Keratinocyte (primary cell): Measurements from ENCODE around the gene CYP27B1. TPM values are rescaled to one million over a fixed set of nuclear protein-coding genes. Genes with fewer than 3 reads are reported as not detected.

Experiments used
- DNase-seq: peaks from one replicate; pipeline ENCODE4 v3.0.0-alpha.2; 2011; ENCODE audit warnings: low read depth, missing footprints, low spot score
- FAIRE-seq: peaks from 2 replicates; lab custom pipeline; 2011; peaks lifted over from hg19 to GRCh38; lab: Jason Lieb, UNC
- H2AFZ ChIP-seq: 2 replicates; pipeline ENCODE4 v1.6.0; 2012; ENCODE audit warnings: low read length, control low read depth, inconsistent platforms; ENCODE audit not compliant: control insufficient read depth
- H3K27ac ChIP-seq: 2 replicates; pipeline ENCODE4 v1.5.1; 2011; ENCODE audit warnings: low read length; ENCODE audit not compliant: control insufficient read depth, insufficient read depth
- H3K27me3 ChIP-seq: 3 replicates; pipeline ENCODE4 v1.6.0; 2011; ENCODE audit warnings: low read length; ENCODE audit not compliant: control insufficient read depth, insufficient read depth; ENCODE audit errors: extremely low read depth
- H3K36me3 ChIP-seq, 2 experiments: 2 replicates in 1 of 2; 3 replicates in 1 of 2; pipeline ENCODE4 v1.5.1; 2011; ENCODE audit warnings: low read length in 2 of 2, mild to moderate bottlenecking in 1 of 2; ENCODE audit not compliant: control insufficient read depth in 2 of 2, insufficient read depth in 2 of 2; ENCODE audit errors: extremely low read depth in 1 of 2
- H3K4me1 ChIP-seq: 3 replicates; pipeline ENCODE4 v1.5.1; 2011; ENCODE audit warnings: low read length; ENCODE audit not compliant: control insufficient read depth, insufficient read depth; ENCODE audit errors: extremely low read depth
- H3K4me2 ChIP-seq: 3 replicates; pipeline ENCODE4 v1.6.0; 2011; ENCODE audit warnings: low read depth, low read length; ENCODE audit not compliant: control insufficient read depth, insufficient read depth; ENCODE audit errors: extremely low read depth
- H3K4me3 ChIP-seq, 3 experiments: fragments of 200-600 bp in 1 of 3; sonication (generic) in 1 of 3; 2 replicates in 2 of 3; 3 replicates in 1 of 3; pipeline ENCODE4 v1.5.1; 2011 to 2016; ENCODE audit warnings: low read length in 3 of 3, mild to moderate bottlenecking in 3 of 3, control low read depth in 2 of 3, inconsistent platforms in 1 of 3, low read depth in 1 of 3, mixed read lengths in 1 of 3, mixed run types in 1 of 3, moderate library complexity in 1 of 3; ENCODE audit not compliant: control insufficient read depth in 2 of 3, insufficient read depth in 2 of 3; ENCODE audit errors: extremely low read depth in 1 of 3
- H3K79me2 ChIP-seq: 2 replicates; pipeline ENCODE4 v1.6.0; 2012; ENCODE audit warnings: low read length; ENCODE audit not compliant: control insufficient read depth, insufficient read depth
- H3K9ac ChIP-seq: 3 replicates; pipeline ENCODE4 v1.6.0; 2011; ENCODE audit warnings: low read length; ENCODE audit not compliant: control insufficient read depth, insufficient read depth; ENCODE audit errors: extremely low read depth
- H3K9me1 ChIP-seq: 3 replicates; pipeline ENCODE4 v1.6.0; 2011; ENCODE audit warnings: low read length; ENCODE audit not compliant: control insufficient read depth, insufficient read depth; ENCODE audit errors: extremely low read depth
- H3K9me3 ChIP-seq: 2 replicates; pipeline ENCODE4 v1.5.1; 2012; ENCODE audit warnings: low read depth, low read length; ENCODE audit not compliant: control insufficient read depth
- H4K20me1 ChIP-seq: 3 replicates; pipeline ENCODE4 v1.6.0; 2011; ENCODE audit warnings: low read length; ENCODE audit not compliant: control insufficient read depth, insufficient read depth; ENCODE audit errors: extremely low read depth
- EZH2 ChIP-seq: IDR thresholded peaks from one replicate; pipeline ENCODE4 v1.6.1; 2012; ENCODE audit warnings: inconsistent platforms, mild to moderate bottlenecking, low read length, moderate library complexity
- dilution Hi-C: fragments of 300-500 bp; cut with MboI; formaldehyde crosslinking; loops from one replicate; pipeline ENCODE4 v1.7.0; 2020; ENCODE audit warnings: low sequenced_read_pairs; ENCODE audit not compliant: extremely low pct_ligation_motif_present
- polyA minus RNA-seq, 3 experiments: library from RNA; depleted of rRNA, polyadenylated mRNA; stranded (reverse); fragments of >200 nt; gene quantifications; 1 replicate in 1 of 3; 2 replicates in 1 of 3; 3 replicates in 1 of 3; pipeline ENCODE4 v1.2.3, GENCODE V29; 2011
- polyA plus RNA-seq, 5 experiments: library from polyadenylated mRNA; depleted of rRNA in 3 of 5; stranded (reverse) in 3 of 5; stranded (forward) in 1 of 5; unstranded in 1 of 5; fragments of >200 nt; gene quantifications; 1 replicate in 1 of 5; 2 replicates in 3 of 5; 3 replicates in 1 of 5; pipeline versions ENCODE4 v1.2.1 to v1.2.3, GENCODE V29; 2011 to 2012; ENCODE audit warnings: missing spikeins in 2 of 5, low read depth in 1 of 5, low replicate concordance in 1 of 5
- TF ChIP-seq, protein P1 (sequence below), 3 experiments: IDR thresholded peaks in 1 of 3; conservative IDR thresholded peaks in 1 of 3; optimal IDR thresholded peaks in 1 of 3; 2 replicates in 2 of 3; 3 replicates in 1 of 3; pipeline versions ENCODE3 to v1.5.1; 2011; ENCODE audit warnings: low read length in 3 of 3, mild to moderate bottlenecking in 3 of 3, moderate library complexity in 2 of 3, control low read depth in 1 of 3, inconsistent platforms in 1 of 3; ENCODE audit not compliant: insufficient read depth in 2 of 3; ENCODE audit errors: extremely low read depth in 1 of 3

Gene CYP27B1, protein sequence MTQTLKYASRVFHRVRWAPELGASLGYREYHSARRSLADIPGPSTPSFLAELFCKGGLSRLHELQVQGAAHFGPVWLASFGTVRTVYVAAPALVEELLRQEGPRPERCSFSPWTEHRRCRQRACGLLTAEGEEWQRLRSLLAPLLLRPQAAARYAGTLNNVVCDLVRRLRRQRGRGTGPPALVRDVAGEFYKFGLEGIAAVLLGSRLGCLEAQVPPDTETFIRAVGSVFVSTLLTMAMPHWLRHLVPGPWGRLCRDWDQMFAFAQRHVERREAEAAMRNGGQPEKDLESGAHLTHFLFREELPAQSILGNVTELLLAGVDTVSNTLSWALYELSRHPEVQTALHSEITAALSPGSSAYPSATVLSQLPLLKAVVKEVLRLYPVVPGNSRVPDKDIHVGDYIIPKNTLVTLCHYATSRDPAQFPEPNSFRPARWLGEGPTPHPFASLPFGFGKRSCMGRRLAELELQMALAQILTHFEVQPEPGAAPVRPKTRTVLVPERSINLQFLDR
- polyA plus RNA-seq (19.0 to 40.5 TPM (median 33.6 TPM) in 3 replicates), polyA minus RNA-seq (14.0 to 33.1 TPM (median 26.7 TPM) in 3 replicates)
- 2.2 TPM for polyA plus RNA-seq (2011; ENCODE audit: low read depth)
- 19.7 and 19.8 TPM in 2 replicates for polyA plus RNA-seq (2011; cell fraction: cytosol; rRNA removed)
- polyA plus RNA-seq (2011; cell fraction: nucleus; rRNA removed), result 43.4 and 50.3 TPM in 2 replicates
- 5.4 and 33.7 TPM in 2 replicates for polyA plus RNA-seq (2012; ENCODE audit: low replicate concordance)
- 30.1 TPM for polyA minus RNA-seq (2011; cell fraction: cytosol; rRNA and poly(A)+ RNA removed)
- polyA minus RNA-seq (2011; cell fraction: nucleus; rRNA and poly(A)+ RNA removed), result 13.7 and 14.6 TPM in 2 replicates

DNA sequence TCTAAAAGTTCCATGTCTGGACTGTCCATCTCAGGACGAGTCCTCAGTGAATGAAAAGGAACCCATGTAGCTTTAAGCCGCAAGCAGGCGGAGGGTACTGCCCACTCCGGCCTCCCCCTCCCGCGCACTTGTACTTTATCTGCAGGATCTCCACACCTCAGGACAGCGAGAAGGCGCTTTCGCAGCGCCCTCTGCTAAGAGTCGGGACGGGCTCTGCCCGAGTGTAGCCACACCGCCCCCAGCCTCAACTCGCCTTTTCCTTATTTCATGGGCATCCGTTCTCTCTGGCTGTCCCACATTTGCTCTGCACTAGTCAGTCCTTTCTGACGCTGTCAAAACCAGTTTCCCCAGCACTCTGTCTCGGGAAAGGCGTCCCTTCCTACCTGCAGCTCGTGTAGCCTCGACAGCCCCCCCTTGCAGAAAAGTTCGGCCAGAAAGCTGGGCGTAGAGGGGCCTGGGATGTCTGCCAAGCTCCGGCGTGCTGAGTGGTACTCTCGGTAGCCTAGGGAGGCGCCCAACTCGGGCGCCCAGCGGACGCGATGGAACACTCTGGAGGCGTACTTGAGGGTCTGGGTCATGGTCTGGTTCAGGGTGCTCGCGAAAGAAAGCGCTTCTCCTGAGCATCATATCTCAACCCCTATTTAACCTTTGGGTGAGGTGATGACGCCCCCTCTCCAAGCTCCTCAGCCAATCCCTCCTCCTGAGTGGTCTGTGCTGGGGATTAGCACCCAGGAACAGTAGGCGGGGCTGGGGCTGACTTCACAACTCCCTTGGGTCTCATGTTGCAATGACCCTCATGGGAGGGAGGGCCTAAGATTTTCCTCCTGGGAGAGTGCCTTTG lies at the start of gene CYP27B1:
TSS of gene CYP27B1 (minus strand) at position 615 of the 841 bp plus-strand sequence. CDS start at position 578, 37 bp downstream.
- FAIRE-seq, result peak; percentile 59
- H3K79me2 ChIP-seq, result peaks cover 88% of the 10 kb centered on the region
- no peak for DNase-seq

More for the DNA sequence above, at the start of gene CYP27B1:
- no peaks in the 10 kb centered on the region for H3K27me3 ChIP-seq
- no peaks in the 10 kb centered on the region for H3K9me1 ChIP-seq
- peak within 1 kb of the TSS; percentile 80 for H3K9ac ChIP-seq
- H3K36me3 ChIP-seq, result peaks cover 23 to 45% of the 10 kb centered on the region in 2 experiments
- H3K27ac ChIP-seq, result peak within 1 kb of the TSS; percentile 67
- peak within 1 kb of the TSS; percentile 69 to 97 (median 89) for H3K4me3 ChIP-seq
- H3K4me2 ChIP-seq, result peak within 1 kb of the TSS; percentile 74
- H4K20me1 ChIP-seq, result no peaks in the 10 kb centered on the region
- H2AFZ ChIP-seq, result peak within 1 kb of the TSS; percentile 18
- peaks cover 42% of the 10 kb centered on the region for H3K4me1 ChIP-seq
- H3K9me3 ChIP-seq, result no peaks in the 10 kb centered on the region
- no peak for TF ChIP-seq EZH2
- TF ChIP-seq, protein P1, sequence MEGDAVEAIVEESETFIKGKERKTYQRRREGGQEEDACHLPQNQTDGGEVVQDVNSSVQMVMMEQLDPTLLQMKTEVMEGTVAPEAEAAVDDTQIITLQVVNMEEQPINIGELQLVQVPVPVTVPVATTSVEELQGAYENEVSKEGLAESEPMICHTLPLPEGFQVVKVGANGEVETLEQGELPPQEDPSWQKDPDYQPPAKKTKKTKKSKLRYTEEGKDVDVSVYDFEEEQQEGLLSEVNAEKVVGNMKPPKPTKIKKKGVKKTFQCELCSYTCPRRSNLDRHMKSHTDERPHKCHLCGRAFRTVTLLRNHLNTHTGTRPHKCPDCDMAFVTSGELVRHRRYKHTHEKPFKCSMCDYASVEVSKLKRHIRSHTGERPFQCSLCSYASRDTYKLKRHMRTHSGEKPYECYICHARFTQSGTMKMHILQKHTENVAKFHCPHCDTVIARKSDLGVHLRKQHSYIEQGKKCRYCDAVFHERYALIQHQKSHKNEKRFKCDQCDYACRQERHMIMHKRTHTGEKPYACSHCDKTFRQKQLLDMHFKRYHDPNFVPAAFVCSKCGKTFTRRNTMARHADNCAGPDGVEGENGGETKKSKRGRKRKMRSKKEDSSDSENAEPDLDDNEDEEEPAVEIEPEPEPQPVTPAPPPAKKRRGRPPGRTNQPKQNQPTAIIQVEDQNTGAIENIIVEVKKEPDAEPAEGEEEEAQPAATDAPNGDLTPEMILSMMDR (optimal IDR thresholded peaks at IDR 0.05 in 1 of 3, IDR thresholded peaks at IDR 0.05 in 1 of 3, conservative IDR thresholded peaks at IDR 0.05 in 1 of 3; ENCODE audit: extremely low read depth in 1 of 3, insufficient read depth in 2 of 3, low read length in 3 of 3), result no peak
- dilution Hi-C loops, result no loop called here
